ENCODE measurements around the gene DSG2. TPM values are rescaled to one million over a fixed set of nuclear protein-coding genes. Genes with fewer than 3 reads are reported as not detected.
"Not testable (repeated sequence)": the region's sequence is repeated elsewhere in the genome, so short reads cannot be mapped to it uniquely, and the experiment has no call there.

The DSG2 gene
- 3.9 TPM for polyA plus RNA-seq (2013, experiment 1 of 2; ENCODE audit: insufficient read length)
- 6.9 TPM for polyA plus RNA-seq (2013, experiment 2 of 2; ENCODE audit: insufficient read length)

- peak; percentile 12 for DNase-seq
These were observed at the start of gene DSG2 for GRCh38 chr18:31497836-31498573. Gene DSG2 (plus strand): TSS chr18:31498177. CDS start chr18:31498252, 75 bp downstream.

GRCh38 chr18:31450409-31450808, 47.6 kb upstream of the DSG2 start:
- DNase-seq, result peak; percentile 23

GRCh38 chr18:31451625-31452024, 46.4 kb upstream of the DSG2 start:
- no peak for DNase-seq

- peak; percentile 53 for DNase-seq
These were observed 43.8 kb upstream of the DSG2 start for GRCh38 chr18:31454066-31454708.

- no peak for DNase-seq
These were observed 28.3 kb upstream of the DSG2 start for GRCh38 chr18:31469629-31470028.

- DNase-seq, result no peak
These were observed 19.3 kb upstream of the DSG2 start for GRCh38 chr18:31478688-31479087.

- no peak for DNase-seq
These were observed 15.9 kb upstream of the DSG2 start for GRCh38 chr18:31482051-31482450.

GRCh38 chr18:31483396-31483795, 14.6 kb upstream of the DSG2 start:
- no peak for DNase-seq

GRCh38 chr18:31484461-31484860, 13.5 kb upstream of the DSG2 start:
- no peak for DNase-seq

GRCh38 chr18:31486165-31486564, 11.8 kb upstream of the DSG2 start:
- DNase-seq, result no peak

GRCh38 chr18:31487246-31488015, 10.5 kb upstream of the DSG2 start:
- DNase-seq, result peak; percentile 81

- DNase-seq, result no peak
These were observed 8.7 kb upstream of the DSG2 start for GRCh38 chr18:31489311-31489710.

- no peak for DNase-seq
These were observed 7.6 kb upstream of the DSG2 start for GRCh38 chr18:31490387-31490786.

GRCh38 chr18:31490833-31491232, 7.1 kb upstream of the DSG2 start:
- DNase-seq, result no peak

GRCh38 chr18:31491586-31491985, 6.4 kb upstream of the DSG2 start:
- no peak for DNase-seq

- DNase-seq, result no peak
These were observed 5.3 kb upstream of the DSG2 start for GRCh38 chr18:31492671-31493070.

GRCh38 chr18:31493171-31493570, 4.8 kb upstream of the DSG2 start:
- no peak for DNase-seq

GRCh38 chr18:31493941-31494340, 4.0 kb upstream of the DSG2 start:
- DNase-seq, result no peak

- not testable (repeated sequence) for DNase-seq
These were observed 3.2 kb upstream of the DSG2 start for GRCh38 chr18:31494705-31495244.

- DNase-seq, result no peak
These were observed 557 bp upstream of the DSG2 start for GRCh38 chr18:31497404-31497835.

- DNase-seq, result no peak
These were observed 872 bp downstream of the DSG2 start for GRCh38 chr18:31498574-31499524.

All from fibroblast of skin of back (primary cell).